22Rv1 (cell line): ENCODE measurements around the gene PDZD7.

Experiments
- H3K27ac ChIP-seq: fragments of 450-650 bp; 2 replicates; pipeline ENCODE4 v1.5.1; 2017
- ZFX ChIP-seq: fragments of 450-650 bp; IDR thresholded peaks from 2 replicates; pipeline ENCODE4 v1.6.1; 2017; ENCODE audit warnings: antibody characterized with exemption, borderline replicate concordance
- TF ChIP-seq, protein P1 (sequence below): fragments of 450-650 bp; IDR thresholded peaks from 2 replicates; pipeline ENCODE4 v1.5.1; 2017; ENCODE audit warnings: mild to moderate bottlenecking

The PDZD7 gene

DNA sequence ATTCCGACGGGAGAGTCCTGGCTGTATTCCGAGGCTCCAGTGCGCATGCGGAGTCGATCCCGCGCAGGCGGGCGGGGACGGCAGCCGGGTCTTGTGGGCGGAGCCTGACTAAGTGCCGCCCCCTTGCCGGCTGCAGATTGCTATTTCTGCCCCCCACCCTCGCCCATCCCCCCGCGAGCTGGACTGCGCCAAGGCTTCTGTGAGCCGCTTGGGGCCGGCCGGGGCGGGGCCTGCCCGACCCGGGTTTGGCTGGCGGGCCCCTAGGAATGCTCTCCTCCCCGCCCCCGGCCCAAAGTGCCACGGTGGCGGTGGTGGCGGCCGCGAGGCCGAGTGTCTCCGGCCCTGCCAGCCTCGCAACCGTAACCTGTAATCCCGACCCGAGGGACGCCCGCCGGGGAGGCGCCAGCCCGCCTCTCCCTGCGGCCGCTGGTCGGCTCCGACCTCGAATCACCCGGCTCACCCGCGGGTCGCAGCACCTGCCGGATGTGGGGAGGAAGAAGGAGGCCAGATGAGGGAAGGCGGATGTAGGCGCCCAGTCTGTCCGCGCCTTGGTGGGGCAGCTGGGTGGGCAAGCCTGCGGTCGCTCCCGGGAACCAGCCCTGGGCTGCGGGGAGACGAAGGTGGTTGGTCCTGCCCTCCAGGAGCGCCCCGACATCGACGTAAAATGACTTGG is 30.2 kb upstream of the PDZD7 start:
- TF ChIP-seq, protein P1, sequence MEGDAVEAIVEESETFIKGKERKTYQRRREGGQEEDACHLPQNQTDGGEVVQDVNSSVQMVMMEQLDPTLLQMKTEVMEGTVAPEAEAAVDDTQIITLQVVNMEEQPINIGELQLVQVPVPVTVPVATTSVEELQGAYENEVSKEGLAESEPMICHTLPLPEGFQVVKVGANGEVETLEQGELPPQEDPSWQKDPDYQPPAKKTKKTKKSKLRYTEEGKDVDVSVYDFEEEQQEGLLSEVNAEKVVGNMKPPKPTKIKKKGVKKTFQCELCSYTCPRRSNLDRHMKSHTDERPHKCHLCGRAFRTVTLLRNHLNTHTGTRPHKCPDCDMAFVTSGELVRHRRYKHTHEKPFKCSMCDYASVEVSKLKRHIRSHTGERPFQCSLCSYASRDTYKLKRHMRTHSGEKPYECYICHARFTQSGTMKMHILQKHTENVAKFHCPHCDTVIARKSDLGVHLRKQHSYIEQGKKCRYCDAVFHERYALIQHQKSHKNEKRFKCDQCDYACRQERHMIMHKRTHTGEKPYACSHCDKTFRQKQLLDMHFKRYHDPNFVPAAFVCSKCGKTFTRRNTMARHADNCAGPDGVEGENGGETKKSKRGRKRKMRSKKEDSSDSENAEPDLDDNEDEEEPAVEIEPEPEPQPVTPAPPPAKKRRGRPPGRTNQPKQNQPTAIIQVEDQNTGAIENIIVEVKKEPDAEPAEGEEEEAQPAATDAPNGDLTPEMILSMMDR: no peak
- TF ChIP-seq ZFX: no peak

DNA sequence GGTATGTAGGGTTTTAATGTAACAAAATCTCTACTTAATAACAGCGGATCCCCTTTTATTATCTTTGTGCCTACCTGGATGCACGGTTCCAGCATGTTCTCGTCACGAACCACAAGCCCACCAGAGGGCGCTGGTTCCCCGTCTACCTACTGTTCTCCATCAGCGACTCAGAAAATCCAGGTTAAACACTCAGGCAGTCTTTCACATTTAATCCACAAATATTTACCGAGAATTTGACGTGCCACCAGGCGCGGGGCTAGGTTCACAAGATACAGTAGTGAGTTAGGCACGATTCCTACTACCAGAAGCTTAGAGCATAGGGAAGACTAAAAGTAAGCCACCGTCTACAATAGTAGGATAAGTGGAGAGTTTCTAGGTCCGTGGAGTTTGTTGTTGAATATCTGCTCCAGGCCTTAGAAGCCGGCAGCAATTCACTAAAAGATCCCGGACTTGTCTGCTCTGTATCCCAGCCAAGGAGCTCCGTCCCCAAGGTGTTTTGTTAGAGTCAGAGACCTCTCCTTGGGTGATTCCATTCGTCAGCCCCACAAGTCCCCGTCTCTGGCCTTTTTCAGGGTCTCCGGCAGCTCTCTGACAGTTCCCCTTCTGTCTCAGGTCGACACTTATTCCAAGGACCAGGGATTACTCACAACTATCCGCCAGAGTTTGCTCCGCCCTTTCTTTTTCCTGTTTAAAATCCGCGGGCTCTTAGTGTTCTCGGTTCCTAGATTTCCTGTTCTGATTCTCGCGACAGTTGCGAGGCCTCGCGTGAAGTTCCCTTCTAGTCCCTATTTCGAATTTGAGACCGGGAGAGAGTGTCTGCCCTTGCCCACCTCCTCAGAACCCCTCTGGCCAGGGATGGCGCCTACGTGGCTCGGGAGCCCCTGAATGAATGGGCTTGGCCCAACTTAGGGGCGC is 29.4 kb upstream of the PDZD7 start:
- peak overlapping the region; percentile 100 for H3K27ac ChIP-seq
- TF ChIP-seq, protein P1: peak; percentile 95
- no peak for TF ChIP-seq ZFX

More for the DNA sequence above, 30.2 kb upstream of the PDZD7 start:
- H3K27ac ChIP-seq: peak overlapping the region; percentile 100

DNA sequence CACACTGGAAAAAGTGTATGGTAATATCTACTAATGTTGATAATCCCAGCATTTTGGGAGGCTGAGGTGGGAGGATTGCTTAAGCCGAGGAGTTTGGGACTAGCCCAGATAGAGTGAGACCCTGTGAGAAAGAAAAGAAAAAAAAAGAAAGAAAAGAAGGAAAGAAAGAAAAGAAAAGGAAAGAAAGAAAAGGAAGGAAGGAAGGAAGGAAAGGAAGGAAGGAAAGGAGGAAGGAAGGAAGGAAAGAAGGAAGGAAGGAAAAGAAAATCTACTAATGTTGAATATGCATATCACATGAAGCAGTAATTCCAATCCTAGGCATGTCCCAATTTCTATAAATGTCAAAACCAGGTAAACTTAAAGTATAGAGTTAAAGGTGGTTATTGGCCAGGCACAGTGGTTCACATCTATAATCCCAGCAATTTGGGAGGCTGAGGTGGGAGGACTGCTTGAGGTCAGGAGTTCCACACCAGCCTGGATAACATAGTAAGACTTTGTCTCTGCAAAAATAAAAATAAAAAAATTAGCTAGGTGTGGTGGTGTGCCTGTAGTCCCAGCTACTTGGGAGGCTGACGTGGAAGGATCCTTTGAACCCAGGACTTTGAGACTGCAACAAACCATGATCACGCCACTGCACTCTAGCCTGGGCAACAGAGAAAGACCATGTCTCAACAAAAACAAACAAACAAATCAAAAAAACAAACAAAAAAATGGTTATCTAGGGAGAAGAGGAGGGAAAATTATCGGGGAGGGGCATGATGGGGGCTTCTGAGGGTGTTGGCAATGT is 25.6 kb upstream of the PDZD7 start:
- TF ChIP-seq, protein P1: no peak
- TF ChIP-seq ZFX: no peak
- H3K27ac ChIP-seq: 0 out of 2 replicates have a peak overlapping the region, but pooled peaks have one; percentile 15

DNA sequence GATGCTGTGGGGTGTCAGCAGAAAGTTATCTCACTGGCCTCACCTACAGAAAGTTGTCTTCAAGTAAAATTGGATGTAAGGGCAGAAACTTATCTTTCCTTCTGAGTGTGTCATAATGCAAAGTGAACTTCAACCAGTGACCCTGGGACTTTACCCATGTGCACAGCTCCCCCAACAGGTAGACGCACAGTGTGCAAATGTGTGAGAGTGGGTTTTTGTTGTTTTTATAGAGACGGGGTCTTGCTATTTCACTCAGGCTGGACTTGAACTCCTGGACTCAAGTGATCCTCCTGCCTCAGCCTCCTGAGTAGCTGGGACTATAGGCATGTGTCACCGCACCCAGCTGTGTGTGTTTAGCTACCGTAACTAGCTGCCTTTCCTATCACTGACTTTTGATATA is 24.5 kb upstream of the PDZD7 start:
- H3K27ac ChIP-seq: no peak overlapping the region
- TF ChIP-seq, protein P1: peak; percentile 32
- no peak for TF ChIP-seq ZFX

DNA sequence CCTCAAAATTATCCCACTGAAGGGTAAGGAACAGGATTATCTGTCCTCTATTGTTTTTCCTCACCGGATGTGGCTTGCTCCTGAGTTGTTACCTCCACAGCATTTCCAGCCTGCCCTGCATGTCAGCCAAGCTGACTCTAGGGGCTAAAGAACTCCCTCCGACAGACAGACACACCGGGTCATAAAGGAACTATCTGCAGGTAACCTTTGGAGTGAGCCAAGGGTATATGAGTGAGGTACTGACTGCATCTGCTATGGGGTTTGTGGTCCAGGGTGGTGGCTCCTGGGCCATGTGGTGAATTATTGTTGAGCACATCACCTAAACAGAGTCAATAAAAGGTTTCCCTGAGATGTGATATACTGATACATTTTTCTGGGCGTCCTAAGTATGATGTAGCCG is 23.9 kb upstream of the PDZD7 start:
- no peak for TF ChIP-seq ZFX
- TF ChIP-seq, protein P1: no peak
- no peak overlapping the region for H3K27ac ChIP-seq

DNA sequence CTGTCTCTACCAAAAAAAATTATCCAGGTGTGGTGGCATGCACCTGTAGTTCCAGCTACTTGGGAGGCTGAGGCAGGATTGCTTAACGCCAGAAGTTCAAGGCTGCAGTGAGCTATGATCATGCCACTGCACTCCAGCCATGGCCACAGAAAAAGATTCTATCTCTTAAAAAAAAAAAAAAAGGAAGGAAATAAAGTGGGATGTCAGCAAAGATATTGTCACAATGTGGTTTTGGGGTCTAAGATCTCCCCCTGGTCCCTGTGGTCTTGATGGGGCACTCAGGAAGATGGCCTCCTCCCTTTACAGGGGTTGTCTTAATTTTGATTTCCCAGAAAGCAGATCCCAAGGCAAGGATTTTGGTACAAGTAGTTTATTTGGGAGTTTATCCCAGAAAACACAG is 23.4 kb upstream of the PDZD7 start:
- no peak overlapping the region for H3K27ac ChIP-seq
- TF ChIP-seq, protein P1: no peak
- no peak for TF ChIP-seq ZFX
